GM12801 (cell line): ENCODE measurements around the gene LITAF.

Experiments
- TF ChIP-seq, protein P1 (sequence below): IDR thresholded peaks from one replicate; pipeline ENCODE4 v1.5.1; 2011; ENCODE audit warnings: control low read depth; ENCODE audit not compliant: insufficient read length; ENCODE audit errors: extremely low read depth

Gene LITAF

DNA sequence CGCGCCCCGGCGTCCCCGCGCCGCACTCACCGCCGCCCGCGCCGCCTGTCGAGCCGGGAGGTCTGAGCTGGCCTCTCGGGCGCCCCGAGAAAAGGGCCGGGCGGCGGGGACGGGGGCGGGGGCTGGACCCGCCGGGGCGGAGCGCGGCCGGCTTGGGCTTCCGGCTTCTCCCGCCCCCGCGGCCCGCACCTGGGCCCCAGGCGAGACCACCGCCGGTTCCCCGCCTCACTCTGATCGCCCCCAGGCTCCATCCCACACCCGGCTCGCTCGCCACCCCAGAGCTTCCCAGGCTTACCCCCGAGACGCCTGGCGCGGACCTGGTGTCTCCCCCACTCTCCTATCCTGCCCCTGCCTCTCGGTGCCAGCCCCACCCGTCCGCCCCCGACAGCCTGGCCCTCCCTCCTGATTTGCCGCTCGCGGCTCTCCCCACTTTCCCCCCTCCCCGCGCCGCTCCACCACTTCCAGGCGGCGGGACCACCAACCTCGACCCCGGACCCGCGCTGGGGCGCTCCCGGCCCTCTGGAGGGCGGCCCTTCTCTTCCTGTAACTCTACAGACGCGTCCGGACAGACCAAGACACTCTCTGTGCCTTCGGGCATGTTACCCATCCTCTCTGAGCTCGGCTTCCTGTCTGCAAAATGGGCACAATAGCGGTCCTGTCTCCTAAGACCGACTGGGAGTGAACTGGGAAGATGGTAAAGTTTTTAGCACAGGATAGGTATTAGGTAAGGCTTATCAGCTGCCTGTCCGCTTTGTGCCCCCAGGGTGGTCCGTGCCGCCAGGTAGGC, at the start of gene LITAF:
Gene LITAF (minus strand): TSS at position 64 of the 787 bp plus-strand sequence. CDS start 30,189 bp downstream, outside the sequence.
- TF ChIP-seq, protein P1, sequence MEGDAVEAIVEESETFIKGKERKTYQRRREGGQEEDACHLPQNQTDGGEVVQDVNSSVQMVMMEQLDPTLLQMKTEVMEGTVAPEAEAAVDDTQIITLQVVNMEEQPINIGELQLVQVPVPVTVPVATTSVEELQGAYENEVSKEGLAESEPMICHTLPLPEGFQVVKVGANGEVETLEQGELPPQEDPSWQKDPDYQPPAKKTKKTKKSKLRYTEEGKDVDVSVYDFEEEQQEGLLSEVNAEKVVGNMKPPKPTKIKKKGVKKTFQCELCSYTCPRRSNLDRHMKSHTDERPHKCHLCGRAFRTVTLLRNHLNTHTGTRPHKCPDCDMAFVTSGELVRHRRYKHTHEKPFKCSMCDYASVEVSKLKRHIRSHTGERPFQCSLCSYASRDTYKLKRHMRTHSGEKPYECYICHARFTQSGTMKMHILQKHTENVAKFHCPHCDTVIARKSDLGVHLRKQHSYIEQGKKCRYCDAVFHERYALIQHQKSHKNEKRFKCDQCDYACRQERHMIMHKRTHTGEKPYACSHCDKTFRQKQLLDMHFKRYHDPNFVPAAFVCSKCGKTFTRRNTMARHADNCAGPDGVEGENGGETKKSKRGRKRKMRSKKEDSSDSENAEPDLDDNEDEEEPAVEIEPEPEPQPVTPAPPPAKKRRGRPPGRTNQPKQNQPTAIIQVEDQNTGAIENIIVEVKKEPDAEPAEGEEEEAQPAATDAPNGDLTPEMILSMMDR, result no peak

DNA sequence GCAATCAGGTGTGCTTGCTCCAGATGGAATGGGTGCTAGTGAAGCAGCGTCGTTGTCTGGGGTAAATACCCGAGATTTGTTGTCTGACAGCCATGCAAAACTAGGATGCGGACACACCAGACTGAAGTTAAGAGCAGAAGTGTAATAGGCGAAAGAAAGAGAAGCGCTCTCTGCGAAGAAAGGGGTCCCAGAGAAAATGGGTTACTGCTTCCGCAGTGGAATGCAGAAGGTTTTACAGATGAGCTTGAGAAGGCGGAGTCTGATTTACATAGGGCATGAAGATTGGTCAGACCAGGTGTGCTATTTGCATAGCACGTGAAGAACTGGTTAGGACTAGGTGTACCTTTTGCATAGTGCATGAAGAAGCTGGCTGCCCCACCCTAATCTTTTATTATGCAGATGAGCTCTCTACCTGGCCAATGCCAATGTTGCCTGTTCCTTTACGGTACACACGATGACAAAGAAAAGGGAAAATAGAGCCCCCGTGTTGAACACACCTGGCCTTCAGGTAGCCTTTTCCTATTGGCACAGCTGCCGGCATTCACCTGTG, 49.5 kb upstream of the LITAF start:
- TF ChIP-seq, protein P1, result no peak

DNA sequence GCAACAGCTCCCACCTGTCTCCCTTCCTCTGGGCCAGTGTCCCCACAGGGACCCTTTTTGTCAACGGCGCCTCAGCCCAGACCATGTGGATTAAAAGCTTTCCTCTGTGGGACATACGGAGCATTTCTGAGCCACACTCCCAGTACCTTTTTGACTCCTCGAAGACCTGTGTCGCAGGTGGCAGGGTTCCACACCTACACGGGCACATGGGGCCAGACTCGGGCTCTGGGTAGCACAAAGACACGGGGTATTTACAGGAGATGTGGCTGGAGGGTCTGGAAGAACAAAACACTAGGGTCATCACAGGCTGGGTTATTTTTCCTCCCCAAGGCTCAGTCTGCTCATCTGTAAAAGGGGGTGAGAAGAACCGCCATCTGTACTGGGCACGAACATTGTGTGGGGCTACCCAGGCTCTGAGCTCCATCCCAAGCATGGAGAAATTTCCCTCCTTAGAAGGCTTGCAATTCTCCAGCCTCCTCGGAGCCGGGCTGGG, 49.0 kb upstream of the LITAF start:
- TF ChIP-seq, protein P1, result no peak

DNA sequence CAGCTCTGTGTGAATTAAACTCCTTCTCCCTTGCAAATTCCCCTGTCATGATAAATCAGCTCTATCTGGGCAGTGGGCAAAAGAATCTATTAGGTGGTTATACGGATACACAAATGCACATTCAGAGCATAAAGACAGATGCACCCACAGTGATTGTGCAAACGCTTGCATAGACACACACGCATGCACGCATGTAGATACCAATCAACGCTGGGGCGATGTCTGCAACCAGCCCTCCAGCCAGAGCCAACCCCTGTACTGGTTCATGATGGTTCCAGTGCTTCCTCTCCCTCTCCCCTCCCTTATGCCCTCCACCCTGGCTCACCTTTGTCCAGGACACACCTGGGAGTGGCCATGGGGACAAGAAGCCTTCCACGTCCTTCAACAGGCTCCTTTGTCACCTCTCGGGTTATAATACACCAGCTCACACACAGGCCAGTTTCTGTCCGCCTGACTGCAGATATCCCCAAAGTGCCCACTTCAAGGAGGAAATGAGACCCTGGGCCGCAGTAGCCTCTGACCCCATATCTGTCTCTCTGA, 48.5 kb upstream of the LITAF start:
- TF ChIP-seq, protein P1, result no peak

DNA sequence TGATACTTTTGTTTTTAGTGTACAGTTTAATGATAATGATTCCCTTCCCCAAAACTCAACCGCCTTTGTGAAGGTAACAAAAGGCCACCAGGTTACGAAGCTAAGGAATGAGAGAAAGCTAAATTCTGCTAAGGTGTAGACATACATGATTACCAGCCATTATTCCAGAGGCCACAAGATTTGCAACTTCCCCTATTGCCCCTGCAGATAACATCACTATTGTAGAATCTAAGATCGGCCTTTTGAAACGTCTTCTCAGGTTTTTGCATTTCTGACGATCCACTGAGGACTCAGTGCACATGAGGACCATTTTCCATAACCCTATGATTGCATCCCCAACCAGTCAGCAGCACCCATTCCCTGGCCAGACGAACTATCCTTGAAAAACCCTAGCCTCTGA, 47.6 kb upstream of the LITAF start:
- TF ChIP-seq, protein P1, result no peak

DNA sequence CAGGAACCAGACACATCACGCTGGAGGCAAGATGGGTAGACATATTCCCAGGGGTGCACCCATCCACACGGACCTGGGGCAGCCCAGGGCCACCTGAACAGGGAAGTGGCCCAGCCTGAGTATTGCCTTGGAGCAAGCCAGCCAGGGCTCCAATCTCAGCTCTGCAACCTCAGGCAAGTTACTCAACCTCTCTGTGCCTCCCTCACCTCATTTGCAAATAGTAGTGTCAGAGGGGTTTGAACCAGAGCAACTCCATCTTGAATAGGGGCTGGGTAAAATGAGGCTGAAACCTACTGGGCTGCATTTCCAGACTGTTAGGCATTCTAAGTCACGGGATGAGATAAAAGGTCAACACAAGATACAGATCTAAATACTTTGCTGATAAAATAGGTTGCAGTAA, 46.4 kb upstream of the LITAF start:
- TF ChIP-seq, protein P1, result no peak

DNA sequence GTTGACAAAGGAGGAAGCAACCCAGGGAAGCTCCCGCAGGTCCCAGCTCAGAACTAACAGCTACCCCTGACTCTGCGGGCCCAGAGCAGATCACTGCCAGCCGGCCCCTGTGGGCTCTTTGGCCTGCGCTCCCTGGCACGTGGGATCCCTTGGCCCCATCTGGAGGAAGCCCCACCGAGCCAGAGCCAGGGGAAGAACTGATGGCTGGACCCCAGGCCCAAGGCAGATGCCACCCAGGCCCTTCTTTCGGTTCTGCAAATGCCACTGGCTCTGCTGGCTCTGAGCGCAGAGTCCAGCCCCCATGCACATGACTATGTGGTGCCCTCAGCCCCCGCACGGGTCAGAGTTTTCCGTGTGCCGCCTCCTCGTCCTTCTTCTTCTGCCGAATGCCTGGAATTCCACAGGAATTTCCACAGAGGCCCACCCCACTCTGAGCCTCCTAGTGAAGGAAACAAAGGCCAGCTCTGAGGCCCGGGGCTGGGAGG, 45.8 kb upstream of the LITAF start:
- TF ChIP-seq, protein P1, result no peak
